GM12874 (cell line): ENCODE data around the gene CNTN4.

Source experiments
- TF ChIP-seq, protein P1 (sequence below): IDR thresholded peaks from 2 replicates; pipeline ENCODE4 v1.5.1; 2011; ENCODE audit warnings: low read depth, mild to moderate bottlenecking, control low read depth, low read length, moderate library complexity; ENCODE audit not compliant: insufficient read depth

Gene CNTN4

DNA sequence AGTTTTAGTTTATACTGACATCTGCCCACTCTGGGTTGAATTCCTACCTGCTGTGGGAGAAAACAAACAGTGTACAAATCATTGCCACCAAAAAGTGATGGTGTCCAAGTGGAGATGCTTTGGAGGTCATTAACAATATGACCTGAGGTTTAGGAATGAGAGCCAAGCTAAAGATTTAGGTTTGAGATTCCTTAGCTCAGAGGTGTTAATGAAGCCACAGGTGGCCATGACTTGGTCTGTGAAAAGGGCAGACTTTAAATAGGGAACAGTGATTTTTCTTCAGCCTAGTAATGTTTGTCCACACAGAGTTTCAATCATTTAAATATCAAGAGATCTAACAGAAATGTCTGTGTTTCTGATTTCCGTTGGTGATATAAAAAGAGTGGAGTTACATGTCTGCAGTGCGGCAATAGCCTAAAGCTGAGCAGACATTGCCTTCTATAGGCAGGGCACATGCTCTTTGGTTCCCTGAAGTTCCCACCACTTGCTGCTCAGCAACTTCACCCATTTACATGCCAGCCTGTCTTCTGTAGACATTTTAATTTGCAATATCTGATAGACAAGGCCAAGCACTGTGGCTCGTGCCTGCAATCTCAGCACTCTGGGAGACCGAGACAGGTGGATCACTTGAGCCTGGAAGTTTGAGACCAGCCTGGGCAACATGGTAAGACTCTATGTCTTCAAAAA lies 588.3 kb downstream of the CNTN4 start:
- TF ChIP-seq, protein P1, sequence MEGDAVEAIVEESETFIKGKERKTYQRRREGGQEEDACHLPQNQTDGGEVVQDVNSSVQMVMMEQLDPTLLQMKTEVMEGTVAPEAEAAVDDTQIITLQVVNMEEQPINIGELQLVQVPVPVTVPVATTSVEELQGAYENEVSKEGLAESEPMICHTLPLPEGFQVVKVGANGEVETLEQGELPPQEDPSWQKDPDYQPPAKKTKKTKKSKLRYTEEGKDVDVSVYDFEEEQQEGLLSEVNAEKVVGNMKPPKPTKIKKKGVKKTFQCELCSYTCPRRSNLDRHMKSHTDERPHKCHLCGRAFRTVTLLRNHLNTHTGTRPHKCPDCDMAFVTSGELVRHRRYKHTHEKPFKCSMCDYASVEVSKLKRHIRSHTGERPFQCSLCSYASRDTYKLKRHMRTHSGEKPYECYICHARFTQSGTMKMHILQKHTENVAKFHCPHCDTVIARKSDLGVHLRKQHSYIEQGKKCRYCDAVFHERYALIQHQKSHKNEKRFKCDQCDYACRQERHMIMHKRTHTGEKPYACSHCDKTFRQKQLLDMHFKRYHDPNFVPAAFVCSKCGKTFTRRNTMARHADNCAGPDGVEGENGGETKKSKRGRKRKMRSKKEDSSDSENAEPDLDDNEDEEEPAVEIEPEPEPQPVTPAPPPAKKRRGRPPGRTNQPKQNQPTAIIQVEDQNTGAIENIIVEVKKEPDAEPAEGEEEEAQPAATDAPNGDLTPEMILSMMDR, result no peak

DNA sequence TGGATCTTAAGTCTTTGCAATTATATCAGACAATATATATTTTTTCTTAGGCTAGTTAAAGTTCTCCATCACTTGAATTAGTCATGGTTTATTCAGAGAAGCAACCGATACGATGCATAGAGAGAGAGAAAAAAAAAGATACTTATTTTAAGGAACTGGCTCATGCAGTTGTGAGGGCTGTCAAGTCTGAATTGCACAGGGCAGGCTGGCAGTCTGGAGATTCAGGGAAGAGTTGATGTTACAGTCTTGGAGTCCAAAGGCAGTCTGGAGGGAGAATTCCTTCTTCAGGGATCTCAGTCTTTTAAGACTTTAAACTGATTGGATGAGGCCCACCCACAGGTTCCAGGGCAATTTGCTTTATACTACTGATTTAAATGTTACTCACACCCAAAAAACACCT lies 598.9 kb downstream of the CNTN4 start:
- TF ChIP-seq, protein P1, result no peak

DNA sequence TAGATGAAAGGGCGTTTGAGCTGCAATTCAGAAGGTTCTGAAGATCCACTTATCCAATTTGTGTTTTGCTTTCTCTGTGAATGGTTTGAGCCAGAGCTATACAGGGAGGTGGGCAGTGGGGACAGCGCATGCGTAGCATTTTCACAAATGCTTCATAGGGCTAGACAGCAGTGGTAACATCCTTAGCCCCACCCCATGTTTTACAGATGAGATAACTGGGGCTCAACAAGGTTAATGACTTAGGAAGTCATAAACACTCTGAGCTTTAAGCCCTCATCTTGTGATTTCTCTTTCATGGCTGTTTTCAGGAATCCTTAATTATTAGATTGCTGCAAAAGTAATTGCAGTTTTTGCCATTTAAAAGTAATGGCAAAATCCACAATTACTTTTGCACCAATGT lies 602.8 kb downstream of the CNTN4 start:
- TF ChIP-seq, protein P1, result no peak

DNA sequence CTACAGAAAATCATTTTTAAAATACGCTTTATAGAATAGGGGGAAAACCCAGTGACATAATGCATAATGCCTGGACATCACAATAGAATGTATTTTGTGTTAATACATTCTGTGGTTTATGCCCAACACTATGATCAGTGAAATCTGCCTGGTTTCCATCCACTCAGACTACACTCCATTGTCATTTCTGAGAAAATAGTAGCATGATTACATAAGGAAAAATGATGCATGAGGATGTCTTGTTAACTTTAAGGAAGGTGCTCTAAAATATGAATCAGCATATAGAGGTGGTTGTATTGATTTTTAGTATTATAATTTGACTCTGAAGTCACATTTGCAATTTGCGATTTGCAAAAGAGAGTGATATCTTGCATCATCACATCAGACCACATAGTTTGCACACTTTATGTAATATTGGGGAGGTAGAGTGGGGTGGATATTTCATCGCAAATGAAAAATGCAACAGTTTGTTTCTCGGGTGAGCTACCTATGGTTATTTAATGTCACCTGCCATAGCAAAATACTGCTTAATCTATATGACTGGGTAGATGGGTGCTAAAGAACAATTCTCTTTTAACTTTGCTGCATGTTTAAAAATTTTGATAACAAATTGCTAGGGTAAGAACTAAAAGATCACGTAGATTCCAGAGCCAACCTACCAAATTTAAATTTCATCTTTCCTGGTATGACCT lies 607.6 kb downstream of the CNTN4 start:
- TF ChIP-seq, protein P1, result no peak

DNA sequence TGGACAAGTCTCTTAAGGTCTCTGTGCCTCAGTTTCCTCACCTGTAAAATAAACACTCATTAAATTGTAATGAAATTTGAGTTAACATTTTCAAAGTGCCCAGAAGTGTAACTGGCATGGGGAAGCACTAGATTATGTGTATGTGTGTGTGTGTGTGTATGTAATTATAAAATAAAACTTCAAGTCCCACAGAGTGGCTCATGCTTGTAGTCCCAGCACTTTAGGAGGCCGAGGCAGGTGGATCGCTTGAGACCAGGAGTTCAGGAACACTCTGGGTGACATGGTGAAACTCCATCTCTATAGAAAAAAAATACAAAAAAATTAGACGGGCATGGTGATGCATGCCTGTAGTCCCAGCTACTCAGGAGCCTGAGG lies 608.2 kb downstream of the CNTN4 start:
- TF ChIP-seq, protein P1, result no peak

DNA sequence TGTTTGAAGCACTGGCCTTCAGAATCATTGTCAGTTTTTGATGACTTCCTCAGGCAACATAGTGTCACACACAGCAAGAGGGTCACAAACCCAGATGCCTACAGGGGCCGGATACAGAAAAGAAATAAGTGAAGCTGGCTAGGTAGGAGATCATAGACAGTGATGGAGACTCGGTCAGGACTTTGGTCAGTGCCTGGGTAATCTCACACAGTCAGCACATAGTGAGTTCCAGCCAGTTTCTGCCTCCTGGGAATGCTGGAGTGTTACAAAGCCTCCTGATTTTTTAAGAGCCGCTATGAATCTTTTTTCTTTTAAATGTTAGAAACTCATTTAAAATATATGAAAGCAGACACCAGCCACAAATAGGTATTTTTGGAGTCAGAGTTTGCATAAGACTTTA lies 612.4 kb downstream of the CNTN4 start:
- TF ChIP-seq, protein P1, result no peak

DNA sequence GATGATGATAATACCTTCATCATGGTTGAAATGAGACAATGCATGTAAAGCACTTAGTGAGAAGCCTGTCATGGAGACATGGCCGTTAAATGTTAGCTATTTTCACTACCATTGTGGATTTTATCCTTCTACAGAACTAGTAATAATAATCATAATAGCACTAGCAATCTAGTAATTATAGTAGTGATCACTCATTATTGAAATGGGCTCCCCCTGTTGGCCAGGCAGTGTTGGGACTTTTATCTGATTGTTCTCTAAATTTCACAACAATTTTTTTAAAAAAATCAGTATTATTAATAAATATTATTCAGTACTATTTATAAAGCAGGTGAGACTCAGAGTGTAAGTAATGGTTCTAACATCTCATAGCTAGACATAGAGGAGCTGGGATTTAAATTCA lies 615.3 kb downstream of the CNTN4 start:
- TF ChIP-seq, protein P1, result peak; percentile 29; the same call in 1 of the 2 replicates
